ENCODE measurements around the gene TMEM37. TPM values are rescaled to one million over a fixed set of nuclear protein-coding genes. Genes with fewer than 3 reads are reported as not detected.

Gene TMEM37
- total RNA-seq (10 to 100 TPM; 15.3 to 31.2 TPM), polyA plus RNA-seq (ENCODE audit: insufficient read length in 6 of 6) (10 to 100 TPM; 26.1 to 31.1 (median 28.0) TPM)
- long read RNA-seq, donor 1, transcript TMEM37-201 (2 exons, 1,688 nt): major isoform, 37 of 95 reads
- long read RNA-seq, donor 1, partial matches to known transcripts: 58 of 95 reads
- long read RNA-seq, donor 1, other reads (novel, unspliced or antisense): 0 of 95 reads
- long read RNA-seq, donor 2, transcript TMEM37-201 (2 exons, 1,688 nt): major isoform, 15 of 49 reads
- long read RNA-seq, donor 2, partial matches to known transcripts: 34 of 49 reads
- long read RNA-seq, donor 2, other reads (novel, unspliced or antisense): 0 of 49 reads
- long read RNA-seq, donor 3, transcript TMEM37-201 (2 exons, 1,688 nt): major isoform, 15 of 15 reads
- long read RNA-seq, donor 3, partial matches to known transcripts: 0 of 15 reads
- long read RNA-seq, donor 3, other reads (novel, unspliced or antisense): 0 of 15 reads
- long read RNA-seq, donor 4, transcript TMEM37-201 (2 exons, 1,688 nt): major isoform, 50 of 53 reads
- long read RNA-seq, donor 4, partial matches to known transcripts: 0 of 53 reads
- long read RNA-seq, donor 4, other reads (novel, unspliced or antisense): 3 of 53 reads
- long read RNA-seq, donor 5, transcript TMEM37-201 (2 exons, 1,688 nt): major isoform, 14 of 36 reads
- long read RNA-seq, donor 5, partial matches to known transcripts: 22 of 36 reads
- long read RNA-seq, donor 5, other reads (novel, unspliced or antisense): 0 of 36 reads
- long read RNA-seq, donor 6, transcript TMEM37-201 (2 exons, 1,688 nt): major isoform, 21 of 21 reads
- long read RNA-seq, donor 6, partial matches to known transcripts: 0 of 21 reads
- long read RNA-seq, donor 6, other reads (novel, unspliced or antisense): 0 of 21 reads
- long read RNA-seq, donor 7, transcript TMEM37-201 (2 exons, 1,688 nt): major isoform, 12 of 22 reads
- long read RNA-seq, donor 7, partial matches to known transcripts: 8 of 22 reads
- long read RNA-seq, donor 7, other reads (novel, unspliced or antisense): 0 of 22 reads
- long read RNA-seq, donor 8, transcript TMEM37-201 (2 exons, 1,688 nt): major isoform, 12 of 14 reads
- long read RNA-seq, donor 8, partial matches to known transcripts: 0 of 14 reads
- long read RNA-seq, donor 8, other reads (novel, unspliced or antisense): 0 of 14 reads
- long read RNA-seq, donor 9: 0 reads
- long read RNA-seq, donor 10, transcript TMEM37-201 (2 exons, 1,688 nt): major isoform, 40 of 42 reads
- long read RNA-seq, donor 10, partial matches to known transcripts: 2 of 42 reads
- long read RNA-seq, donor 10, other reads (novel, unspliced or antisense): 0 of 42 reads
- long read RNA-seq, donor 11, partial matches to known transcripts: 0 of 1 reads
- long read RNA-seq, donor 11, other reads (novel, unspliced or antisense): 0 of 1 reads
- long read RNA-seq, donor 12, transcript TMEM37-201 (2 exons, 1,688 nt): major isoform, 8 of 9 reads
- long read RNA-seq, donor 12, partial matches to known transcripts: 0 of 9 reads
- long read RNA-seq, donor 12, other reads (novel, unspliced or antisense): 0 of 9 reads

GRCh38 chr2:119431155-119431975 is at the start of gene TMEM37:
Gene TMEM37 (plus strand): TSS chr2:119431854. CDS start chr2:119431904, 50 bp downstream.
- Histone ChIP-seq H3K9me3 (no peaks in the 10 kb centered on the region), H3K36me3 (no peaks in the 10 kb centered on the region), H3K27ac (peak within 1 kb of the TSS; percentile 73 to 77), H3K4me3 (peak within 1 kb of the TSS; percentile 57 to 61), H3K4me1 (peaks cover 41 to 90% of the 10 kb centered on the region in 2 donors), H3K27me3 (peaks cover 0 to 50% of the 10 kb centered on the region in 2 donors)
- DNase-seq: peak; percentile 76 to 89 (median 84)
- TF ChIP-seq, protein P1, sequence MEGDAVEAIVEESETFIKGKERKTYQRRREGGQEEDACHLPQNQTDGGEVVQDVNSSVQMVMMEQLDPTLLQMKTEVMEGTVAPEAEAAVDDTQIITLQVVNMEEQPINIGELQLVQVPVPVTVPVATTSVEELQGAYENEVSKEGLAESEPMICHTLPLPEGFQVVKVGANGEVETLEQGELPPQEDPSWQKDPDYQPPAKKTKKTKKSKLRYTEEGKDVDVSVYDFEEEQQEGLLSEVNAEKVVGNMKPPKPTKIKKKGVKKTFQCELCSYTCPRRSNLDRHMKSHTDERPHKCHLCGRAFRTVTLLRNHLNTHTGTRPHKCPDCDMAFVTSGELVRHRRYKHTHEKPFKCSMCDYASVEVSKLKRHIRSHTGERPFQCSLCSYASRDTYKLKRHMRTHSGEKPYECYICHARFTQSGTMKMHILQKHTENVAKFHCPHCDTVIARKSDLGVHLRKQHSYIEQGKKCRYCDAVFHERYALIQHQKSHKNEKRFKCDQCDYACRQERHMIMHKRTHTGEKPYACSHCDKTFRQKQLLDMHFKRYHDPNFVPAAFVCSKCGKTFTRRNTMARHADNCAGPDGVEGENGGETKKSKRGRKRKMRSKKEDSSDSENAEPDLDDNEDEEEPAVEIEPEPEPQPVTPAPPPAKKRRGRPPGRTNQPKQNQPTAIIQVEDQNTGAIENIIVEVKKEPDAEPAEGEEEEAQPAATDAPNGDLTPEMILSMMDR (IDR thresholded peaks at IDR 0.05): no peak
- ATAC-seq: peak; percentile 74
- intact Hi-C loops (cut with DNase I): no loop called here

- Histone ChIP-seq H3K36me3 (no peaks in the 10 kb centered on the region), H3K9me3 (no peaks in the 10 kb centered on the region), H3K27ac (no peak overlapping the region), H3K4me3 (no peak overlapping the region), H3K27me3 (no peaks in the 10 kb centered on the region), H3K4me1 (peaks cover 5 to 18% of the 10 kb centered on the region in 2 donors)
- intact Hi-C loops (cut with DNase I): no loop called here
- DNase-seq: no peak
- no peak for ATAC-seq
- TF ChIP-seq, protein P1 (IDR thresholded peaks at IDR 0.05): no peak
These were observed 48.1 kb upstream of the TMEM37 start for GRCh38 chr2:119383410-119384140.

- Histone ChIP-seq H3K27me3 (no peaks in the 10 kb centered on the region), H3K27ac (no peak overlapping the region), H3K4me1 (peaks cover 18 to 29% of the 10 kb centered on the region in 2 donors), H3K36me3 (no peaks in the 10 kb centered on the region), H3K4me3 (no peak overlapping the region), H3K9me3 (no peaks in the 10 kb centered on the region)
- DNase-seq (no peak), ATAC-seq (no peak)
- TF ChIP-seq, protein P1 (IDR thresholded peaks at IDR 0.05): no peak
- intact Hi-C loops (cut with DNase I): no loop called here
These were observed 46.7 kb upstream of the TMEM37 start for GRCh38 chr2:119384971-119385370.

GRCh38 chr2:119385466-119385865 is 46.2 kb upstream of the TMEM37 start:
- H3K27ac ChIP-seq: no peak overlapping the region
- H3K4me3 ChIP-seq: no peak overlapping the region
- H3K27me3 ChIP-seq: no peaks in the 10 kb centered on the region
- DNase-seq (no peak), ATAC-seq (no peak)
- H3K9me3 ChIP-seq: no peaks in the 10 kb centered on the region
- TF ChIP-seq, protein P1 (IDR thresholded peaks at IDR 0.05): no peak
- H3K36me3 ChIP-seq: no peaks in the 10 kb centered on the region
- H3K4me1 ChIP-seq: peaks cover 18 to 33% of the 10 kb centered on the region in 2 donors
- intact Hi-C loops (cut with DNase I): no loop called here
